PFSK-1 (cell line): ENCODE measurements around the gene SLC7A1.

ENCODE experiments used
- POLR2AphosphoS5 ChIP-seq: IDR thresholded peaks from 2 replicates; pipeline ENCODE4 v1.6.1; 2012; ENCODE audit warnings: low read depth, mild to moderate bottlenecking, control low read depth, low read length, moderate library complexity
- SIN3A ChIP-seq: IDR thresholded peaks from 2 replicates; pipeline ENCODE4 v1.6.1; 2012; ENCODE audit warnings: mild to moderate bottlenecking, low read length, moderate library complexity, borderline replicate concordance; ENCODE audit not compliant: insufficient read depth

- TF ChIP-seq POLR2AphosphoS5 (no peak), SIN3A (no peak)
Observed at GRCh38 chr13:29511980-29512379, 83.5 kb downstream of the SLC7A1 start.
